HG03378 (cell line): ENCODE measurements around the gene AUTS2.

ENCODE experiments used
- ATAC-seq: cut with Tn5 transposase; IDR thresholded peaks from one replicate; pipeline ENCODE4 v1.9.1; 2021; ENCODE audit warnings: mild to moderate bottlenecking, moderate library complexity; ENCODE audit not compliant: unreplicated experiment

AUTS2 gene

GRCh38 chr7:69754476-69754875 lies 156.2 kb downstream of the AUTS2 start:
- no peak for ATAC-seq

- ATAC-seq, result no peak
Measured at GRCh38 chr7:69756235-69756634, 158.0 kb downstream of the AUTS2 start.

- no peak for ATAC-seq
Measured at GRCh38 chr7:69757528-69757927, 159.3 kb downstream of the AUTS2 start.

GRCh38 chr7:69757981-69758430 lies 159.7 kb downstream of the AUTS2 start:
- ATAC-seq, result no peak

GRCh38 chr7:69759373-69759772 lies 161.1 kb downstream of the AUTS2 start:
- no peak for ATAC-seq

DNA sequence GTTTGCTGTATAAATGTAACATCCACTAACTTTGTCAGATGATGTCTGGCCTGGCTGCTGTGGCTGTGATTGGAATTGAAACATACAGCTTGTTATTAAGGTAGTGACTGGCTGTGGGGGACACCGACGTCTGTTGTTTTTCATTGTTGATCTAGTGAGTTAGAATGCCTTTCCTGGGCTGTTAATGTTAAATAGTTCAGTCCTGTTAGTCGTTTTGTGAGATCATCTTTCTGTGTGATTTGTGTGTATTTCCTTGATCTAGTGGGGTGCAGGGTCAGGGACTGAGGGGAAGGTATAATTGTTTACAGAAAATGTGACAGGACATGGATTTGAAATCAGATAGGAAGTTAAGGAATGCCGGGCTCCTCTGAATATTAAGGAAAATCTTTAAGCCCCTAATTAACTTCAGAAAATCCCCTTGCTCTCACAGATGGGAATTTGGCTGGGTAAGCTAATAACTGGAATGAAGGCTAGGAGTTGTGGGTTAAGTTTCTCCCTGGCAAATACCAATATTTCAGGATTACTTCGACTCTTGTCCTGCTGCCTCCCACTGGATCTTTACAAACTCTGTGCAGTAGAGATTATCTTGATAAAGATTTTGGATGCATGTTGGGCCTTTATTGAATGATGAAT lies 163.1 kb downstream of the AUTS2 start:
- no peak for ATAC-seq

DNA sequence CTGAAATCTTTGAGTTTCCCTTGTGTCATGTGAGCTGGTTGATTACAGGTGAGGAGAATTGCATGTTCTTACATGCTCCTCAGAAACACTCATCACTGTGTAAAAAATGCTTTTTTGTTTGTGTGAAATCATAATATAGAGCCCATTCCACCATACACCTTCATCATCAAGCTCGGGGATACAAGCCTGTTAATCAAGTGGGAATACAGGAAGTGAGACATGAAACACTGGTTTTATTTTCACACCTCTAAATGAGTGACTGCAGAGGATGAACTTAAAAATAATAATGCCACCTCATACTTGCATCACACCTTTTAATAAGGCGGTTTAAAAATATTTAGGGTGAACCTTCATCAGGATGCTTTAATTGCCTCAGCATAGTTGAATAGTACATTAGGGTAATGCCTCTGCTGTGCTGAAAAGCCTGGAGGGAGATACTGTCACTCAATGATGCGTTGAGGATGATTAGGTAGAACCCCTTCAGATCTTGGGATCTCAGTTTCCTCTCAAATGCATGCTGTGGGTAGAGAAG lies 164.6 kb downstream of the AUTS2 start:
- peak; percentile 80 for ATAC-seq

DNA sequence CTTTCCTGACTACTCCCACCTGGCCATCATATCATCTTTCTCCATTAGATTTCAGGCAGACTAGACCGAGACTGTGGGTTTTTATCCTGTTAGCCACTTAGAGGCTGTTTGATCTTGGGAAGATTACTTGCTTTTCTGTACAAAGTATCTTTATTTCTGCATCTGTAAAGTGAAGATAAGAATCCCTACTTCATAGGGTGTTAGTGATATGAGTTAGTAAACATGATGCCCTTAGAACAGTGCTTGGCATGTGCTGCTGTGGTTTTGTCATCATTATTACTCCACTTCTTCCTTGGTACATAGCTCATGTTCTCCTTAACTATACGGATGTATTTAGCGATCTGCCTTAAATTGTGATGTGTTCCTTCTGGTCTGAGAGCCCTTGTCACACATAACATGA lies 165.2 kb downstream of the AUTS2 start:
- no peak for ATAC-seq

GRCh38 chr7:69764147-69764546 lies 165.9 kb downstream of the AUTS2 start:
- no peak for ATAC-seq

DNA sequence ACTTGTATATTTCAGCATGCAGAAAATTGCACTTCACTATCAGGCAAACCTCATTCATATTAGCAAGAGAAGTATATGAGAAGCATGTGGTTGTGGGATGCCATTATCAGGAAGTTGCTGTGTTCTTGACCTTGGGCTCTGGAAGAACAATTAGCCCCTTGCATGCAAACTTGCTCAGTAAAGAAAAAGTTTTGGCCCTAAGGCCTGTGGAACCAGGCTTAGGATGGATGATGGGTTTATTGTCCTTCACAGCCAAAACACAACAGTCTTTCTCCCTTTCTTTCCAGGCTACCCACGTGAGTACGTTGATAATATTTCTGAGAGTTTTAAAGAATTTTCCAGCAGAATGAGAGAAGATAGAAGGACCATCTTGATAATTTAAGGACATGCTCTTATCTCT lies 166.4 kb downstream of the AUTS2 start:
- ATAC-seq, result no peak

GRCh38 chr7:69765879-69766278 lies 167.6 kb downstream of the AUTS2 start:
- no peak for ATAC-seq

- no peak for ATAC-seq
Measured at GRCh38 chr7:69768986-69769595, 170.8 kb downstream of the AUTS2 start.

- ATAC-seq, result no peak
Measured at GRCh38 chr7:69769826-69770225, 171.6 kb downstream of the AUTS2 start.

DNA sequence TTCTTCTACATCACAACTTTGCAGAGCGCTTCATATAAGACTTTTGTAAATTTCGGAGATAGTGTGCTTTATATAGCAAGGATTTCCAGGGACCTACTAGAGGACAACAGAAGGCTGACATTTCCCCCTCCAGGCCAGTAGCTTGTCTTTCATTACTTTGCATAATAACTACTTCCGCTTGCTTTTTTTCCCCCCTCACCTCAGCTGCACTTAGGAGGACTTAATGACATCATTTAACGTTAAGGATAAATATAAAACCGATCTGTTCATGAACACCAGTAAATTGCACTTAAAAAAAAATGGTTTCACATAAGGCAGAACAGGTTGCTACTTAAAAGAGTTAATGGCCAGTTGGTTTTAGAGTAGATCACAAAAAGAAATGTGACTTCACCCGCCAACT lies 172.3 kb downstream of the AUTS2 start:
- no peak for ATAC-seq

GRCh38 chr7:69772718-69773436 lies 174.6 kb downstream of the AUTS2 start:
- ATAC-seq, result no peak

- no peak for ATAC-seq
Measured at GRCh38 chr7:69773535-69774225, 175.4 kb downstream of the AUTS2 start.

DNA sequence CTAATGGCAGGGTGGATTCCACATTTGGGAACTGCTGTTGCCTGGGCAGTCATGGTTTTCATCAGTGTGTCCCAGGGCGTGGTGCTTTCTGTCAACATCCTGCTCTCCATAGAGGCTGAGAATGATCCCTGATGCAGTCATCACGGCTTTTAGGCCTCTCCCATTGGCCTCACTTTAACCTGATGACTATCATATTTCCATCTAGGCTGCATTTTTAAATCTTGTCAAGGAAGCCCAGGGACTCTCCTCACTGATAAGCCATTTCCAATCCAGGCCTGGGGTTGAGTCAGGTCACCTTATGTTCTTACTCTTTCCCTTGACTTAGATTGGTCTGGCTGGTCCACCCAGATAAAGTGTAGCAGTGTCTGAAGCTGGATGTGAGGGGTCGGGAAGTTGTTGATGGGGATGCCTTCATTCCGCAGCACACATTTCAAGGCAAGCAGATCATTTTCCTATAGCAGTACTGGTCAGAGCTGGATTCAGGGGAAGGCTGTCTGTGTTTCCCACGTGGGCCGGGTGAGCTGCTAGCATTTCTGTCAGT lies 177.0 kb downstream of the AUTS2 start:
- no peak for ATAC-seq

- ATAC-seq, result no peak
Measured at GRCh38 chr7:69776611-69777010, 178.3 kb downstream of the AUTS2 start.

GRCh38 chr7:69778138-69778537 lies 179.9 kb downstream of the AUTS2 start:
- ATAC-seq, result peak; percentile 43

DNA sequence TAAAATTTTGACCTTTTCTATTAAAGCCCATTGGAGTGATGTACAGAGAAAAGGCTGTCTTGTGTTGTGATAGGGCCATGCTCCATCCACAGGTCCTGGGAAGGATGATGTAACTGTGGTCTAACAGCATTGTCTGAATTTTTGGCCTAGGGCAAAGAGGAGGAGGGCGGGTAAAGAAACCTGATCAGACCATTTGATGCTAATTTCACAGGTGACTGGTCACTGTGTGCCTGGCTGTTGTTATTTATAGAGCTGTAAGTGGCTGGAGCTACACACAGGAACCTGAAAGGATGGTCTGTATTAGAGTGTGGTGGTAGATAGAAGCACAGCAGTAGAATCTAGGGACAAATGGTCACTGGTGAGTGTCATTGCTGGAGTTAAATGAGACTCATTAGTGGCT lies 182.1 kb downstream of the AUTS2 start:
- ATAC-seq, result no peak

GRCh38 chr7:69781412-69781846 lies 183.2 kb downstream of the AUTS2 start:
- no peak for ATAC-seq
